Measurements from ENCODE around the gene BABAM2. TPM values are rescaled to one million over a fixed set of nuclear protein-coding genes. Genes with fewer than 3 reads are reported as not detected.

BABAM2 gene
- total RNA-seq, 1 donor from 2014 or later: 37.1 TPM

GRCh38 chr2:28378679-28379584 is 488.4 kb downstream of the BABAM2 start:
- Mint-ChIP-seq H3K27me3 (peaks cover 6% of the 10 kb centered on the region), H3K27ac (no peak overlapping the region), H3K9me3 (ENCODE audit: low read depth) (no peaks in the 10 kb centered on the region), H3K4me3 (ENCODE audit: low read depth) (no peak overlapping the region), H3K4me1 (ENCODE audit: low read depth) (peaks cover 32% of the 10 kb centered on the region), H3K36me3 (ENCODE audit: insufficient read depth) (no peaks in the 10 kb centered on the region)
- TF ChIP-seq CTCF (IDR thresholded peaks at IDR 0.05; ENCODE audit: unreplicated experiment): no peak
- no peak for DNase-seq (ENCODE audit: low spot score, unreplicated experiment)

GRCh38 chr2:28380219-28380618 is 489.7 kb downstream of the BABAM2 start:
- Mint-ChIP-seq H3K4me1 (ENCODE audit: low read depth) (peaks cover 32% of the 10 kb centered on the region), H3K27ac (no peak overlapping the region), H3K27me3 (peaks cover 5% of the 10 kb centered on the region), H3K4me3 (ENCODE audit: low read depth) (no peak overlapping the region), H3K9me3 (ENCODE audit: low read depth) (no peaks in the 10 kb centered on the region), H3K36me3 (ENCODE audit: insufficient read depth) (no peaks in the 10 kb centered on the region)
- no peak for DNase-seq (ENCODE audit: low spot score, unreplicated experiment)
- TF ChIP-seq CTCF (IDR thresholded peaks at IDR 0.05; ENCODE audit: unreplicated experiment): no peak

GRCh38 chr2:28381225-28382180 is 491.0 kb downstream of the BABAM2 start:
- H3K27ac Mint-ChIP-seq: peak overlapping the region; percentile 86
- no peaks in the 10 kb centered on the region for H3K36me3 Mint-ChIP-seq (ENCODE audit: insufficient read depth)
- H3K4me1 Mint-ChIP-seq (ENCODE audit: low read depth): peaks cover 32% of the 10 kb centered on the region
- no peaks in the 10 kb centered on the region for H3K9me3 Mint-ChIP-seq (ENCODE audit: low read depth)
- peaks cover 5% of the 10 kb centered on the region for H3K27me3 Mint-ChIP-seq
- TF ChIP-seq CTCF (IDR thresholded peaks at IDR 0.05; ENCODE audit: unreplicated experiment): no peak
- H3K4me3 Mint-ChIP-seq (ENCODE audit: low read depth): no peak overlapping the region
- peak; percentile 21 for DNase-seq (ENCODE audit: low spot score, unreplicated experiment)

- no peak overlapping the region for H3K4me3 Mint-ChIP-seq (ENCODE audit: low read depth)
- H3K27ac Mint-ChIP-seq: peak overlapping the region; percentile 65
- H3K27me3 Mint-ChIP-seq: peaks cover 9% of the 10 kb centered on the region
These were observed 492.2 kb downstream of the BABAM2 start for GRCh38 chr2:28382755-28383154.

More at GRCh38 chr2:28382755-28383154, 492.2 kb downstream of the BABAM2 start:
- no peak for TF ChIP-seq CTCF (IDR thresholded peaks at IDR 0.05; ENCODE audit: unreplicated experiment)
- DNase-seq (ENCODE audit: low spot score, unreplicated experiment): no peak
- Mint-ChIP-seq H3K4me1 (ENCODE audit: low read depth) (peaks cover 28% of the 10 kb centered on the region), H3K9me3 (ENCODE audit: low read depth) (no peaks in the 10 kb centered on the region), H3K36me3 (ENCODE audit: insufficient read depth) (no peaks in the 10 kb centered on the region)

All from progenitor cell of endocrine pancreas (in vitro differentiated cells).